SH-SY5Y (cell line): ENCODE data around the gene AOPEP.
A peak's percentile ranks its signal among the peaks of the same experiment; 100 is the strongest.

Experiments
- GATA2 ChIP-seq: IDR thresholded peaks from 2 replicates; pipeline ENCODE4 v1.6.1; 2011; ENCODE audit warnings: mild to moderate bottlenecking, low read depth, low read length
- GATA3 ChIP-seq: IDR thresholded peaks from 2 replicates; pipeline ENCODE4 v1.6.1; 2011; ENCODE audit warnings: low read depth, mild to moderate bottlenecking, low read length, moderate library complexity

- TF ChIP-seq GATA3 (peak; percentile 51; the same call in 1 of the 2 replicates), GATA2 (no peak)
Measured at GRCh38 chr9:95128177-95128524, 401.7 kb downstream of the AOPEP start.
